Neural cell (in vitro differentiated cells): Measurements from ENCODE around the gene HELZ. TPM values are rescaled to one million over a fixed set of nuclear protein-coding genes. Genes with fewer than 3 reads are reported as not detected.

Experiments
- H2AFZ ChIP-seq: fragments of 200-600, 300-800 bp; sonication (generic), shearing (Covaris generic); 2 replicates; pipeline ENCODE4 v1.6.0; 2014; ENCODE audit warnings: low read depth, mild to moderate bottlenecking, antibody characterized with exemption, low read length, moderate library complexity
- H3F3A ChIP-seq: fragments of 200-600 bp; shearing (Covaris generic); 2 replicates; pipeline ENCODE4 v1.6.1; 2016; ENCODE audit warnings: mild to moderate bottlenecking, moderate library complexity, mixed read lengths, antibody characterized with exemption, low read length; ENCODE audit not compliant: insufficient read depth, poor library complexity, severe bottlenecking
- H3K27ac ChIP-seq: fragments of 200-600, 300-800 bp; sonication (generic), shearing (Covaris generic); 2 replicates; pipeline ENCODE4 v1.5.1; 2014; ENCODE audit warnings: mild to moderate bottlenecking, low read length, moderate library complexity
- H3K27me3 ChIP-seq: fragments of 300-800, 200-600 bp; sonication (generic), shearing (Covaris generic); 2 replicates; pipeline ENCODE4 v1.6.0; 2014; ENCODE audit warnings: mild to moderate bottlenecking, low read depth, low read length, moderate library complexity; ENCODE audit not compliant: insufficient read depth
- H3K36me3 ChIP-seq: fragments of 300-800, 200-600 bp; sonication (generic), shearing (Covaris generic); 2 replicates; pipeline ENCODE4 v1.5.1; 2014; ENCODE audit warnings: mild to moderate bottlenecking, antibody characterized with exemption, low read length, moderate library complexity; ENCODE audit not compliant: insufficient read depth
- H3K4me2 ChIP-seq: fragments of 300-800, 200-600 bp; sonication (generic), shearing (Covaris generic); 2 replicates; pipeline ENCODE4 v1.6.0; 2014; ENCODE audit warnings: mild to moderate bottlenecking, low read length
- H3K4me3 ChIP-seq: fragments of 300-800, 200-600 bp; sonication (generic), shearing (Covaris generic); 2 replicates; pipeline ENCODE4 v1.5.1; 2014; ENCODE audit warnings: mild to moderate bottlenecking, low read length, moderate library complexity
- H3K79me2 ChIP-seq: fragments of 200-600 bp; shearing (Covaris generic); replicated peaks from 2 replicates; pipeline ENCODE4 v1.6.0; 2014; ENCODE audit warnings: mild to moderate bottlenecking, low read length, moderate library complexity; ENCODE audit not compliant: insufficient read depth
- H3K9ac ChIP-seq: fragments of 300-800, 200-600 bp; sonication (generic), shearing (Covaris generic); 2 replicates; pipeline ENCODE4 v1.6.1; 2016; ENCODE audit warnings: mild to moderate bottlenecking, low read length, mixed read lengths
- H3K9me2 ChIP-seq: fragments of 200-600 bp; shearing (Covaris generic); 2 replicates; pipeline ENCODE4 v1.6.1; 2016; ENCODE audit warnings: mild to moderate bottlenecking, low read length, mixed read lengths; ENCODE audit not compliant: insufficient read depth
- H3K9me3 ChIP-seq: fragments of 200-600, 300-800 bp; sonication (generic), shearing (Covaris generic); 2 replicates; pipeline ENCODE4 v1.6.1; 2016; ENCODE audit warnings: mild to moderate bottlenecking, mixed run types, low read length, moderate library complexity, mixed read lengths
- H4K20me1 ChIP-seq: fragments of 200-600 bp; shearing (Covaris generic); 2 replicates; pipeline ENCODE4 v1.6.1; 2016; ENCODE audit warnings: mild to moderate bottlenecking, mixed run types; ENCODE audit not compliant: insufficient read depth
- EP300 ChIP-seq: fragments of 450-650 bp; conservative IDR thresholded peaks from 2 replicates; pipeline ENCODE4 v1.6.1; 2014; ENCODE audit warnings: antibody characterized with exemption, mild to moderate bottlenecking, moderate library complexity; ENCODE audit not compliant: poor library complexity, severe bottlenecking
- EZH2 ChIP-seq: fragments of 200-600, 300-800 bp; shearing (Covaris generic), sonication (generic); IDR thresholded peaks from 2 replicates; pipeline ENCODE4 v1.6.1; 2014; ENCODE audit warnings: antibody characterized with exemption, low read length, borderline replicate concordance, mild to moderate bottlenecking; ENCODE audit not compliant: insufficient read depth, poor library complexity, severe bottlenecking
- MXI1 ChIP-seq: fragments of 450-650 bp; conservative IDR thresholded peaks from 2 replicates; pipeline ENCODE4 v1.6.1; 2014; ENCODE audit warnings: antibody characterized with exemption, mild to moderate bottlenecking; ENCODE audit not compliant: poor library complexity, severe bottlenecking
- POLR2AphosphoS5 ChIP-seq: IDR thresholded peaks from 2 replicates; pipeline ENCODE4 v1.6.1; 2012
- RAD21 ChIP-seq: fragments of 450-650 bp; conservative IDR thresholded peaks from 2 replicates; pipeline ENCODE4 v1.6.1; 2014; ENCODE audit warnings: antibody characterized with exemption, mild to moderate bottlenecking, moderate library complexity
- REST ChIP-seq: IDR thresholded peaks from 2 replicates; pipeline ENCODE4 v1.6.1; 2012; ENCODE audit warnings: borderline replicate concordance
- SMC3 ChIP-seq: fragments of 450-650 bp; conservative IDR thresholded peaks from 2 replicates; pipeline ENCODE4 v1.6.1; 2014; ENCODE audit warnings: antibody characterized with exemption, mild to moderate bottlenecking, moderate library complexity; ENCODE audit not compliant: poor library complexity
- TAF1 ChIP-seq: IDR thresholded peaks from 2 replicates; pipeline ENCODE4 v1.6.1; 2012; ENCODE audit warnings: low read depth
- polyA plus RNA-seq: library from polyadenylated mRNA; depleted of rRNA; stranded (reverse); fragments of >200 nt; gene quantifications from 2 replicates; pipeline ENCODE4 v1.2.3, GENCODE V29; 2014
- TF ChIP-seq, protein P1 (sequence below): fragments of 450-650 bp; IDR thresholded peaks from 2 replicates; pipeline ENCODE4 v1.5.1; 2014; ENCODE audit warnings: antibody characterized with exemption, mild to moderate bottlenecking, moderate library complexity; ENCODE audit not compliant: poor library complexity, severe bottlenecking

HELZ gene
- polyA plus RNA-seq, 1 donor from 2014 or later: 11.7 TPM

DNA sequence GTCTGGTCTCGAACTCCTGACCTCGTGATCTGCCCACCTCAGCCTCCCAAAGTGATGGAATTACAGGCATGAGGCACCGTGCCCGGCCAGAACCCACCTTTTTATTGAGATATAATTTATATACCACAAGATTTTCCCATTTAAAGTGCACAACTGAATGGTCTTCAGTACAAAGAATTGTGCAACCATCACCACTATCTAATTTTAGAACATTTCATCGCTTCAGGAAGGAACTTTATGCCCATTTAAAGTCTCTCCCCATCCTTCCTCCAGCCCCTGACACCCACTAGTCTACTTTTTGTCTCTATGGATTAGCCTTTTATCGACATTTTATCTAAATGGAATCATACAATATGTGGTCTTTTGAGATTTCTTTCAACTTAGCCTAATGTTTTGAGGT, 25.4 kb upstream of the HELZ start:
- Histone ChIP-seq H3K36me3 (no peaks in the 10 kb centered on the region), H4K20me1 (no peaks in the 10 kb centered on the region), H2AFZ (no peak overlapping the region), H3K27me3 (no peaks in the 10 kb centered on the region), H3K79me2 (no peaks in the 10 kb centered on the region), H3K4me2 (no peak overlapping the region), H3K27ac (no peak overlapping the region), H3F3A (no peaks in the 10 kb centered on the region), H3K4me3 (no peak overlapping the region), H3K9me3 (no peaks in the 10 kb centered on the region), H3K9me2 (no peaks in the 10 kb centered on the region), H3K9ac (no peak overlapping the region)
- no peak for TF ChIP-seq TAF1
- TF ChIP-seq POLR2AphosphoS5: no peak
- TF ChIP-seq EZH2: no peak
- TF ChIP-seq SMC3: no peak
- TF ChIP-seq, protein P1, sequence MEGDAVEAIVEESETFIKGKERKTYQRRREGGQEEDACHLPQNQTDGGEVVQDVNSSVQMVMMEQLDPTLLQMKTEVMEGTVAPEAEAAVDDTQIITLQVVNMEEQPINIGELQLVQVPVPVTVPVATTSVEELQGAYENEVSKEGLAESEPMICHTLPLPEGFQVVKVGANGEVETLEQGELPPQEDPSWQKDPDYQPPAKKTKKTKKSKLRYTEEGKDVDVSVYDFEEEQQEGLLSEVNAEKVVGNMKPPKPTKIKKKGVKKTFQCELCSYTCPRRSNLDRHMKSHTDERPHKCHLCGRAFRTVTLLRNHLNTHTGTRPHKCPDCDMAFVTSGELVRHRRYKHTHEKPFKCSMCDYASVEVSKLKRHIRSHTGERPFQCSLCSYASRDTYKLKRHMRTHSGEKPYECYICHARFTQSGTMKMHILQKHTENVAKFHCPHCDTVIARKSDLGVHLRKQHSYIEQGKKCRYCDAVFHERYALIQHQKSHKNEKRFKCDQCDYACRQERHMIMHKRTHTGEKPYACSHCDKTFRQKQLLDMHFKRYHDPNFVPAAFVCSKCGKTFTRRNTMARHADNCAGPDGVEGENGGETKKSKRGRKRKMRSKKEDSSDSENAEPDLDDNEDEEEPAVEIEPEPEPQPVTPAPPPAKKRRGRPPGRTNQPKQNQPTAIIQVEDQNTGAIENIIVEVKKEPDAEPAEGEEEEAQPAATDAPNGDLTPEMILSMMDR: no peak
- TF ChIP-seq EP300: no peak
- no peak for TF ChIP-seq RAD21
- TF ChIP-seq MXI1: no peak
- TF ChIP-seq REST: no peak

- no peak overlapping the region for H3K9ac ChIP-seq
- H3K27me3 ChIP-seq: no peaks in the 10 kb centered on the region
- no peaks in the 10 kb centered on the region for H3F3A ChIP-seq
- H3K9me3 ChIP-seq: no peaks in the 10 kb centered on the region
- H3K36me3 ChIP-seq: no peaks in the 10 kb centered on the region
- H3K4me2 ChIP-seq: no peak overlapping the region
- H3K9me2 ChIP-seq: no peaks in the 10 kb centered on the region
- H3K79me2 ChIP-seq: no peaks in the 10 kb centered on the region
- no peak overlapping the region for H2AFZ ChIP-seq
- TF ChIP-seq TAF1 (no peak), SMC3 (no peak), MXI1 (no peak), EZH2 (no peak), RAD21 (no peak), REST (no peak), POLR2AphosphoS5 (no peak), EP300 (no peak)
- TF ChIP-seq, protein P1: no peak
- H3K27ac ChIP-seq: no peak overlapping the region
- H3K4me3 ChIP-seq: no peak overlapping the region
- H4K20me1 ChIP-seq: no peaks in the 10 kb centered on the region
These were observed 21.5 kb upstream of the HELZ start for GRCh38 chr17:67266496-67266895.
